SK-N-SH (cell line): Measurements from ENCODE around the gene IRX6.

Experiments used
- CHD2 ChIP-seq: fragments of 150-350 bp; IDR thresholded peaks from 2 replicates; pipeline ENCODE4 v1.6.1; 2018; ENCODE audit warnings: low read length; ENCODE audit not compliant: partially characterized antibody
- EP300 ChIP-seq, 2 experiments: IDR thresholded peaks; 2 replicates each; pipeline versions ENCODE4 v1.4.0 to v1.6.1; 2012; ENCODE audit warnings: borderline replicate concordance in 1 of 2, low read depth in 1 of 2, low read length in 1 of 2
- EZH2phosphoT487 ChIP-seq: fragments of 200-600 bp; sonication (generic); IDR thresholded peaks from 2 replicates; pipeline ENCODE4 v1.6.1; 2017; ENCODE audit warnings: low read depth, mixed run types, mild to moderate bottlenecking, antibody characterized with exemption, moderate library complexity, borderline replicate concordance
- GATA2 ChIP-seq: sonication (generic); formaldehyde crosslinking; IDR thresholded peaks from 2 replicates; pipeline ENCODE4 v1.5.0; 2020; ENCODE audit warnings: mild to moderate bottlenecking, missing genetic modification reagents
- MXI1 ChIP-seq: IDR thresholded peaks from 2 replicates; pipeline ENCODE4 v1.6.1; 2012; ENCODE audit warnings: mild to moderate bottlenecking, low read depth, low read length, improper control_type of control experiment
- POLR2AphosphoS5 ChIP-seq: IDR thresholded peaks from 2 replicates; pipeline ENCODE4 v1.6.1; 2012; ENCODE audit warnings: low read depth, low read length
- RAD21 ChIP-seq: IDR thresholded peaks from 2 replicates; pipeline ENCODE4 v1.6.1; 2012; ENCODE audit warnings: mild to moderate bottlenecking, low read length
- REST ChIP-seq: IDR thresholded peaks from 2 replicates; pipeline ENCODE4 v1.6.1; 2012; ENCODE audit warnings: mild to moderate bottlenecking, low read depth, low read length, moderate library complexity
- RFX5 ChIP-seq: IDR thresholded peaks from 2 replicates; pipeline ENCODE4 v1.6.1; 2012; ENCODE audit warnings: mild to moderate bottlenecking, improper control_type of control experiment, low read length
- TAF1 ChIP-seq: IDR thresholded peaks from 2 replicates; pipeline ENCODE4 v1.6.1; 2012; ENCODE audit warnings: low read depth, mild to moderate bottlenecking, low read length, moderate library complexity, borderline replicate concordance
- YY1 ChIP-seq: IDR thresholded peaks from 2 replicates; pipeline ENCODE4 v1.4.0; 2012; ENCODE audit warnings: low read depth, mild to moderate bottlenecking
- TF ChIP-seq, protein P1 (sequence below): fragments of 200-600 bp; sonication (generic); IDR thresholded peaks from 2 replicates; pipeline ENCODE4 v1.6.1; 2017; ENCODE audit warnings: antibody characterized with exemption, mild to moderate bottlenecking, moderate library complexity

DNA sequence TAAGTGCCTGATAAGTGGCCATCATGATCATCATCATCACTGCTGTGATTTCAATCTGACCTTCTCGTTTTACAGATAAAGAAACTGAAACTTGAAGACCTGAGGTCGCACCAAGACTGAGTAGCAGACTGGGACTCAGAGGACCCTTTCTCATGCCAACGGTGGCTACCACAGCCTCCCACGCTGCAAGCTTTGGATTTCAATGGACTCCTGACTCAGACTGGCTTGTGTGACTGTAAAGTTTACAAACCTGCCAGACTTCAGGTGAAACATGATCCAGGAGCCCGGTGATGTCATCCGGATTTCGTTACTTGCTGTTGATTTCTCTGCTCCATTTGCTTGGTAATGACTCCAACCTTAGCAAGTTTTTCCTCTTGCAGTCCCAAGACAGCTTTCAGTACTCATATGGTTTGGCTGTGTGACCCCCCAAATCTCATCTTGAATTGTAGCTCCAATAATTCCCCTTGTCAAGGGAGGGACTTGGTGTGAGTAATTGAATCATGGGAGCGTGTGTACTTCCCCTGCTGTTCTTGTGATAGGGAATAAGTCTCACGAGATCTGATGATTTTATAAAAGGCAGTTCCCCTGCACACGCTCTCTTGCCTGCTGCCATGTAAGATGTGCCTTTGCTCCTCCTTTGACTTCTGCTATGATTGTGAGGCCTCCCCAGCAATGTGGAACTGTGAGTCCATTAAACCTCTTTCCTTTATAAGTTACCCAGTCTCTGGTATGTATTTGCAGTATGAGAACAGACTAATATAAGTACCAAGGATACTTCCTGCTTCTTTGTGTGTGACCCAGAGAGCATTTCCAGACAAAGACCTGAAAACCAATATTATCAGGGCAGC lies 26.7 kb upstream of the IRX6 start:
- TF ChIP-seq EZH2phosphoT487 (no peak), EP300 (IDR thresholded peaks at IDR 0.05; ENCODE audit: borderline replicate concordance in 1 of 2, low read depth in 1 of 2, low read length in 1 of 2) (no peak), POLR2AphosphoS5 (no peak), YY1 (no peak), TAF1 (no peak), MXI1 (no peak), RFX5 (no peak), CHD2 (no peak), REST (no peak), RAD21 (no peak), GATA2 (CRISPR knock-in tag) (no peak)
- TF ChIP-seq, protein P1, sequence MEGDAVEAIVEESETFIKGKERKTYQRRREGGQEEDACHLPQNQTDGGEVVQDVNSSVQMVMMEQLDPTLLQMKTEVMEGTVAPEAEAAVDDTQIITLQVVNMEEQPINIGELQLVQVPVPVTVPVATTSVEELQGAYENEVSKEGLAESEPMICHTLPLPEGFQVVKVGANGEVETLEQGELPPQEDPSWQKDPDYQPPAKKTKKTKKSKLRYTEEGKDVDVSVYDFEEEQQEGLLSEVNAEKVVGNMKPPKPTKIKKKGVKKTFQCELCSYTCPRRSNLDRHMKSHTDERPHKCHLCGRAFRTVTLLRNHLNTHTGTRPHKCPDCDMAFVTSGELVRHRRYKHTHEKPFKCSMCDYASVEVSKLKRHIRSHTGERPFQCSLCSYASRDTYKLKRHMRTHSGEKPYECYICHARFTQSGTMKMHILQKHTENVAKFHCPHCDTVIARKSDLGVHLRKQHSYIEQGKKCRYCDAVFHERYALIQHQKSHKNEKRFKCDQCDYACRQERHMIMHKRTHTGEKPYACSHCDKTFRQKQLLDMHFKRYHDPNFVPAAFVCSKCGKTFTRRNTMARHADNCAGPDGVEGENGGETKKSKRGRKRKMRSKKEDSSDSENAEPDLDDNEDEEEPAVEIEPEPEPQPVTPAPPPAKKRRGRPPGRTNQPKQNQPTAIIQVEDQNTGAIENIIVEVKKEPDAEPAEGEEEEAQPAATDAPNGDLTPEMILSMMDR: no peak
